ENCODE measurements around the gene GPANK1. TPM values are rescaled to one million over a fixed set of nuclear protein-coding genes. Genes with fewer than 3 reads are reported as not detected.

The GPANK1 gene
- polyA plus RNA-seq, 4 donors = 25.2 to 33.9 (median 29.5) TPM

- DNase-seq (ENCODE audit: low read depth in 4 of 4, low spot score in 2 of 4) = no peak
These were observed 26.8 kb upstream of the GPANK1 start for GRCh38 chr6:31691564-31692108.

GRCh38 chr6:31691078-31691463 lies 26.3 kb upstream of the GPANK1 start:
- DNase-seq (ENCODE audit: low read depth in 4 of 4, low spot score in 2 of 4) = no peak

GRCh38 chr6:31690231-31691077 lies 25.7 kb upstream of the GPANK1 start:
- no peak for DNase-seq (ENCODE audit: low read depth in 4 of 4, low spot score in 2 of 4)

- no peak for DNase-seq (ENCODE audit: low read depth in 4 of 4, low spot score in 2 of 4)
These were observed 24.7 kb upstream of the GPANK1 start for GRCh38 chr6:31689249-31690110.

- DNase-seq (ENCODE audit: low read depth in 4 of 4, low spot score in 2 of 4) = no peak
These were observed 23.3 kb upstream of the GPANK1 start for GRCh38 chr6:31687860-31688693.

GRCh38 chr6:31687321-31687720 lies 22.5 kb upstream of the GPANK1 start:
- DNase-seq (ENCODE audit: low read depth in 4 of 4, low spot score in 2 of 4) = no peak

GRCh38 chr6:31686483-31686882 lies 21.7 kb upstream of the GPANK1 start:
- no peak for DNase-seq (ENCODE audit: low read depth in 4 of 4, low spot score in 2 of 4)

- DNase-seq (ENCODE audit: low read depth in 4 of 4, low spot score in 2 of 4) = no peak
These were observed 18.8 kb upstream of the GPANK1 start for GRCh38 chr6:31683591-31683990.

- no peak for DNase-seq (ENCODE audit: low read depth in 4 of 4, low spot score in 2 of 4)
These were observed 16.4 kb upstream of the GPANK1 start for GRCh38 chr6:31681135-31681671.

GRCh38 chr6:31680226-31681134 lies 15.7 kb upstream of the GPANK1 start, which contains the start of gene LY6G5C:
TSS of gene LY6G5C (minus strand) at chr6:31681067. CDS start at chr6:31680373, 694 bp downstream.
- DNase-seq (ENCODE audit: low read depth in 4 of 4, low spot score in 2 of 4) = peak in 2 of 4 donors; percentile 67 to 80

- no peak for DNase-seq (ENCODE audit: low read depth in 4 of 4, low spot score in 2 of 4)
These were observed 13.2 kb upstream of the GPANK1 start for GRCh38 chr6:31677955-31678354.

GRCh38 chr6:31676904-31677303 lies 12.1 kb upstream of the GPANK1 start:
- DNase-seq (ENCODE audit: low read depth in 4 of 4, low spot score in 2 of 4) = no peak

GRCh38 chr6:31676322-31676903 lies 11.6 kb upstream of the GPANK1 start:
- no peak for DNase-seq (ENCODE audit: low read depth in 4 of 4, low spot score in 2 of 4)

GRCh38 chr6:31669676-31670075 lies 4.9 kb upstream of the GPANK1 start, which contains the start of gene LY6G5B:
TSS of gene LY6G5B (plus strand) at chr6:31669976. CDS start at chr6:31670951, 975 bp downstream.
- no peak for DNase-seq (ENCODE audit: low read depth in 4 of 4, low spot score in 2 of 4)

- no peak for DNase-seq (ENCODE audit: low read depth in 4 of 4, low spot score in 2 of 4)
These were observed 1.7 kb upstream of the GPANK1 start for GRCh38 chr6:31666337-31666965.

- peak; percentile 88 to 97 (median 92) for DNase-seq (ENCODE audit: low read depth in 4 of 4, low spot score in 2 of 4)
These were observed 922 bp upstream of the GPANK1 start, which contains the start of gene CSNK2B for GRCh38 chr6:31665501-31666336. TSS of gene CSNK2B (plus strand) at chr6:31666080. CDS start at chr6:31666832, 752 bp downstream.
